MM.1S (cell line): Measurements from ENCODE around the gene F2.

Experiments used
- DNase-seq: peaks from one replicate; pipeline ENCODE4 v3.0.0-alpha.2; 2015
- H2AFZ ChIP-seq: fragments of 300-600 bp; sonication (generic); 2 replicates; pipeline ENCODE4 v1.6.0; 2016; ENCODE audit warnings: antibody characterized with exemption, low read length
- H3F3A ChIP-seq: fragments of 300-600 bp; sonication (generic); 2 replicates; pipeline ENCODE4 v1.6.1; 2016; ENCODE audit warnings: mild to moderate bottlenecking, antibody characterized with exemption, low read length, moderate library complexity, mixed read lengths; ENCODE audit not compliant: insufficient read depth
- H3K27ac ChIP-seq: fragments of 300-600 bp; sonication (generic); 2 replicates; pipeline ENCODE4 v1.5.1; 2016; ENCODE audit warnings: mild to moderate bottlenecking, low read length
- H3K27me3 ChIP-seq: fragments of 300-600 bp; sonication (generic); replicated peaks from 2 replicates; pipeline ENCODE4 v1.6.0; 2016; ENCODE audit warnings: low read length; ENCODE audit not compliant: insufficient read depth
- H3K36me3 ChIP-seq: fragments of 300-600 bp; sonication (generic); replicated peaks from 2 replicates; pipeline ENCODE4 v1.6.1; 2016; ENCODE audit warnings: mild to moderate bottlenecking, low read length, mixed read lengths; ENCODE audit not compliant: insufficient read depth
- H3K4me1 ChIP-seq: fragments of 300-600 bp; sonication (generic); 2 replicates; pipeline ENCODE4 v1.6.1; 2016; ENCODE audit warnings: low read length, mixed read lengths
- H3K4me2 ChIP-seq: fragments of 300-600 bp; sonication (generic); 2 replicates; pipeline ENCODE4 v1.6.0; 2016; ENCODE audit warnings: low read depth, low read length
- H3K4me3 ChIP-seq: fragments of 300-600 bp; sonication (generic); 2 replicates; pipeline ENCODE4 v1.5.1; 2016; ENCODE audit warnings: low read length, mixed read lengths
- H3K79me2 ChIP-seq: fragments of 300-600 bp; sonication (generic); 2 replicates; pipeline ENCODE4 v1.6.1; 2016; ENCODE audit warnings: mixed run types, low read length, mixed read lengths
- H3K9ac ChIP-seq: fragments of 300-600 bp; sonication (generic); 2 replicates; pipeline ENCODE4 v1.6.1; 2016; ENCODE audit warnings: low read length, mixed read lengths
- H3K9me2 ChIP-seq: fragments of 300-600 bp; sonication (generic); replicated peaks from 2 replicates; pipeline ENCODE4 v1.6.1; 2016; ENCODE audit warnings: mild to moderate bottlenecking, low read length, mixed read lengths; ENCODE audit not compliant: insufficient read depth
- H3K9me3 ChIP-seq: fragments of 300-600 bp; sonication (generic); replicated peaks from 2 replicates; pipeline ENCODE4 v1.6.1; 2016; ENCODE audit warnings: mild to moderate bottlenecking, low read length, mixed read lengths; ENCODE audit not compliant: insufficient read depth
- H4K20me1 ChIP-seq: fragments of 300-600 bp; sonication (generic); 2 replicates; pipeline ENCODE4 v1.6.1; 2016; ENCODE audit warnings: mild to moderate bottlenecking, low read length, moderate library complexity, mixed read lengths; ENCODE audit not compliant: insufficient read depth
- CTCF ChIP-seq: fragments of 300-600 bp; sonication (generic); IDR thresholded peaks from 2 replicates; pipeline ENCODE4 v1.5.1; 2016; ENCODE audit warnings: antibody characterized with exemption, low read length, mixed read lengths
- EZH2 ChIP-seq: fragments of 300-600 bp; sonication (generic); optimal IDR thresholded peaks from 2 replicates; pipeline ENCODE3; 2017; ENCODE audit warnings: low read depth, mild to moderate bottlenecking, antibody characterized with exemption, low read length, mixed read lengths
- EZH2phosphoT487 ChIP-seq: fragments of 300-600 bp; sonication (generic); IDR thresholded peaks from 2 replicates; pipeline ENCODE4 v1.6.1; 2018; ENCODE audit warnings: antibody characterized with exemption, low read length

F2 gene

DNA sequence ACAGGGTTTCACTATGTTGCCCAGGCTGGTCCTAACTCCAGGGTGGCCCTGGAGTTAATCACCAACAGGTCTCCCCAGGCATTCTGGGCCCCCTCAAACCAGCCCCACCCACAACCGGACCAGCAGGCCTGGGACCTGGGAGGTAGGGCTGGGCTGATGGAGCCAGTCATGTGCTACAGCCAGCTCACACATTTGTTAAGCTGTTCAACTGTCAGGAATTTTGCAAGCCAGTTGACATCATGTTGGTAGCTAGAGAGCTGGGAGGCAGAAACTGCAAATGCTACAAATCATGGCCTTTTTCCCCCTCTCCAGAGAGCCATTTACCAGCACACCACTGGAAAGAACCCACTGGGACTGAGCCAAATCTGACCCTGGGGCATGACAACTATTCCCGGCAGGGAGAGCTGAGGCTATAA, 25.4 kb upstream of the F2 start:
- H3K79me2 ChIP-seq, result peaks cover 20% of the 10 kb centered on the region
- no peaks in the 10 kb centered on the region for H3K9me3 ChIP-seq
- H3K36me3 ChIP-seq, result no peaks in the 10 kb centered on the region
- H3K9me2 ChIP-seq, result no peaks in the 10 kb centered on the region
- H3K4me2 ChIP-seq, result no peak overlapping the region
- TF ChIP-seq CTCF (no peak), EZH2phosphoT487 (no peak)
- H3K27ac ChIP-seq, result no peak overlapping the region
- no peaks in the 10 kb centered on the region for H3K27me3 ChIP-seq
- no peak overlapping the region for H3K4me3 ChIP-seq
- no peaks in the 10 kb centered on the region for H3F3A ChIP-seq
- no peak overlapping the region for H2AFZ ChIP-seq
- H3K9ac ChIP-seq, result no peak overlapping the region
- H3K4me1 ChIP-seq, result no peaks in the 10 kb centered on the region
- no peak for DNase-seq
- no peaks in the 10 kb centered on the region for H4K20me1 ChIP-seq

DNA sequence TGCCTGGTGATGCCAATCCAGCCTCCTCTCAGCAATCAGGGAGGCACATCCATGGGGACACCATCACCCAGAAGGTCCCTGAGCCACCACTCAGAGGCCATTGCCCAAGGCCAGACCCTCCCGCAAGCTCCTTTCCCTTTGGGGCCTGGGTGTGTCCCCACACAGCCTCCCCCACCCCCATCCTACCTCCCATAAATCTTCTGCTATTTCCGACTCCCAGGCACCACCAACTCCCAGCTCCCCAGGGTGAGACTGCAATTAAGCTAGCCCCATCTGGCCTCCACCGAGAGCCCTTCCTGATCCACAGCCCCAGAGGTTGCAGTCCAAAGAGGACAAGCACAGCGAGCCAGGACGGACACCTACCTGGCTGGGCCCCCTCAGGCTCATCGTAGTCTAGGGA, 24.9 kb upstream of the F2 start:
- no peak overlapping the region for H2AFZ ChIP-seq
- no peak overlapping the region for H3K9ac ChIP-seq
- no peak overlapping the region for H3K4me3 ChIP-seq
- H3K79me2 ChIP-seq, result peaks cover 25% of the 10 kb centered on the region
- TF ChIP-seq EZH2, result no peak
- no peak for TF ChIP-seq EZH2phosphoT487
- no peak for TF ChIP-seq CTCF
- no peaks in the 10 kb centered on the region for H3K9me2 ChIP-seq
- no peaks in the 10 kb centered on the region for H3K4me1 ChIP-seq
- DNase-seq, result no peak
- no peaks in the 10 kb centered on the region for H3K27me3 ChIP-seq
- H4K20me1 ChIP-seq, result no peaks in the 10 kb centered on the region
- H3K36me3 ChIP-seq, result no peaks in the 10 kb centered on the region
- no peaks in the 10 kb centered on the region for H3K9me3 ChIP-seq
- no peaks in the 10 kb centered on the region for H3F3A ChIP-seq
- no peak overlapping the region for H3K27ac ChIP-seq
- H3K4me2 ChIP-seq, result no peak overlapping the region

GRCh38 chr11:46694607-46695006, 24.4 kb upstream of the F2 start:
- Histone ChIP-seq H3K9me2 (no peaks in the 10 kb centered on the region), H3K9me3 (no peaks in the 10 kb centered on the region), H3F3A (no peaks in the 10 kb centered on the region), H3K9ac (no peak overlapping the region), H3K4me1 (no peaks in the 10 kb centered on the region), H4K20me1 (no peaks in the 10 kb centered on the region), H3K27ac (no peak overlapping the region), H3K79me2 (peaks cover 30% of the 10 kb centered on the region), H3K4me3 (no peak overlapping the region), H3K36me3 (no peaks in the 10 kb centered on the region), H2AFZ (no peak overlapping the region), H3K4me2 (no peak overlapping the region), H3K27me3 (no peaks in the 10 kb centered on the region)
- no peak for TF ChIP-seq CTCF
- TF ChIP-seq EZH2phosphoT487, result no peak
- no peak for TF ChIP-seq EZH2
- DNase-seq, result no peak
